Activated CD8-positive, alpha-beta memory T cell treated with anti-CD3 and anti-CD28 coated beads, Interleukin-2, amount 50 U/mL, for 24 hours (primary cell): Measurements from ENCODE around the gene COX6A2.
A peak's percentile ranks its signal among the peaks of the same experiment; 100 is the strongest.

Experiments
- DNase-seq: peaks from one replicate; pipeline ENCODE4 v3.0.0-alpha.2; 2020; ENCODE audit errors: extremely low read depth

COX6A2 gene

DNA sequence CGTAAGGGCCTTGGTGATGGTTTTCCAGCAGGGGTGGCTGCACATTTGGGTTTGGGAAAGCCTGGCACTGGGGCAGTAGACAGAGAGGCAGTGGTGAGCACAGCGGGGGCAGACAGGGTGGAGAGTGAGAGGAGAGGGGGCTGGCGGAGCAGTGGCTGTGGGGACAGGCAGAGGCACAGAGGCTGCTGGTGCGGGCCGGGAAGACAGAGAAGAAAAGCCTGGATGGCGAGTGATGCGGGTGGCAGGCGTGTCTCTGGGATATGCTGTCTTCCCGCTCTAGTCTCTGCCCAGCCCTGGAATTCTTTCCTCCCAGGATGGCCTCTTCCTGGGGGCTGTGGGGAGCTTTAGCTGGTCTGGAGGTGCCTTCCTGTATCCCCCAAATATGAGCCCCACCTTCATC, 18.1 kb downstream of the COX6A2 start:
- no peak for DNase-seq

DNA sequence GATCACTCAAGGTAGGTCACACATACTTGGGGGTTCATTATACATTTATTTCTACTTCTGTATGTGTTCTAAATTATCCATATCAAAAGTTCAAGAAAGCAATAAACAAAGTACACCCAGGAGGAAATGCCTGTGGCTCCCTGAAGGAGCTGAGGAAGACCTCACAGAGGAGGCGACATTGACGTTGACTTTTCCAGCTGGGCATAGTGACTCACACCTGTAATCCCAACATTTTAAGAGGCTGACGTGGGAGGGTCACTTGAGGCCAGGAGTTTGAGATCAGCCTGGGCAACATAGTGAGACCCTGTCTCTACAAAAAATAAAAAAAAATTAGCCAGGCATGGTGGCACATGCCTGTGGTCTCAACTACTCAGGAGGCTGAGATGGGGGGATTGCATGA, 18.7 kb downstream of the COX6A2 start:
- DNase-seq, result no peak

DNA sequence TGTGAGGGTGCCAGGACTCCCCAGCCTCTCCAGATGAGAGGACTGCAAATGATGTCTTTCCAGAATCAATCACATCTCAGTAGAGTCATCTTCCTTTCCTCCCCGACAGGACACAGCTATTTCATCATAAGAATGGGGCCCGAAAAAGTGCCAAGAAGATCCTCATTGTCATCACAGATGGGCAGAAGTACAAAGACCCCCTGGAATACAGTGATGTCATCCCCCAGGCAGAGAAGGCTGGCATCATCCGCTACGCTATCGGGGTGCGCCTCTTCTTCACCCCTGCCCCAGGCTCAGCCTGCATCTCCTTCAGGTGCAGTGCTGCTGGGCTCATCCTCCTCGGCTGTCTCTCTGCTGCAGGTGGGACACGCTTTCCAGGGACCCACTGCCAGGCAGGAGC, 20.8 kb downstream of the COX6A2 start:
- no peak for DNase-seq

DNA sequence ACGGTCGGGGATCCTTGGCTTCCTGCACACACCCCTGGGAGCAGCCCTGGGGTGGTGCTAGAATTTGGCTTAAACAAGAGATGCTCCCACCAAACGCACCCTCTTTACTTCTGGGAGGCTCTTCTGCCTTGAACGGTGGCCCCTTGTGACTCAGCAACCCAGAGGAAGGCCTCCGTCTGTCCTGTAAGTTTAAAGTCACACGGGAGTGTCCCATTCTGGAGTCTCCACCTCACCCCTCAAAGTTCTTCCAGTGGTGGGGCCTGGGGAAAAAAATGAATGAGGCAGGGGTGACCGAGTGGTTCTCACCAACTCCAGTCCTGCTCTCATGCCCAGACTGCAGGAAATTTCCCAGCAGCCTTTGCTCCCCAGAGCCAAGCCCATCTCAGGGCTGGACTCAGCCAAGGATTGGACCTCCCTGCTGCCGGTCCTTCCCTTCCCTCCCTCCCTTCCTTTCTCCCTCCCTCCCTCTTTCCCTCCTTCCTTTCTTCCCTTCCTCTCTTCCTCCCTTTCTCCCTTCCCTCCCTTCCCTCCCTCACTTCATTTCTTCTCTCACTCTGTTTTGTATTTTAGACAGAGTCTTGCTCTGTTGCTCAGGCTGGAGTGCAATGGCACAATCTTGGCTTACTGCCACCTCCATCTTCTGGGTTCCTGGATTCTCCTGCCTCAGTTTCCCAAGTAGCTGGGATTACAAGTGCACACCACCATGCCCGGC, 23.7 kb downstream of the COX6A2 start:
- no peak for DNase-seq

DNA sequence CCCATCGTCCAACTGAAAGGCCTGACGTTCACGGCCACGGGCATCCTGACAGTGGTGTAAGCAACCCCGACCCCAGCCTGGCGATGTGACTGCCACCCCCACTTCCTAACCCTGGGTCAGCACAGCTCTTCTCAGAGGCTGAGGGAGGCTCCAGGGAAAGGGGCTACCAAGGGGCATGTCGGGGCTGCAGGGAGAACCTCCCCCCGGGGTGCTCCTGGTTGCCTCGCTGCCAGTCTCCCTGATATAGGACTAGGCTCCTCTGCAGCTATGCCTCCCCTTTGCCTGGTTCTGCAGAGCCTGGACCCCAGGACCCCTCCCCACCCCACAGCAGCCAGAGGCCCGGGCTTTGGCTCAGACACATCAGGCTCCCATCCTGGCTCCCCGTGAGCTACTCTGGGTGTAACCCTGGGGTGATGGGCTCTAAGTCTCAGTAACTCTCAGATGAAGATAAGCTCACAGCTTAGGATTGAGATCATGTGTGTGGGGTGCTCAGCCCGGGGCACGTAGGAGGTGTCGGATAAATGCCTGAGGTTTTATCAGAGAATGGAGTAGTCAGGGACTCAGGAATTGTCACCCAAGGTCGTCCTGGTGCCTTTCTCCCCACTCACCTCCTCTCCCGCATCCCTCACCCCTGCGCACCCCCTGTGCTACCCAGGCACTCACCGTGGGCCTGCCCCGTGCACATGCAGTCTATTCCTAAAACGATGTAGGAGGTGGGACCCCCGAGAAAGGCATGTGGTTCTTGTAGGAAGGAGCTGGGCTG, 24.4 kb downstream of the COX6A2 start:
- DNase-seq, result no peak

DNA sequence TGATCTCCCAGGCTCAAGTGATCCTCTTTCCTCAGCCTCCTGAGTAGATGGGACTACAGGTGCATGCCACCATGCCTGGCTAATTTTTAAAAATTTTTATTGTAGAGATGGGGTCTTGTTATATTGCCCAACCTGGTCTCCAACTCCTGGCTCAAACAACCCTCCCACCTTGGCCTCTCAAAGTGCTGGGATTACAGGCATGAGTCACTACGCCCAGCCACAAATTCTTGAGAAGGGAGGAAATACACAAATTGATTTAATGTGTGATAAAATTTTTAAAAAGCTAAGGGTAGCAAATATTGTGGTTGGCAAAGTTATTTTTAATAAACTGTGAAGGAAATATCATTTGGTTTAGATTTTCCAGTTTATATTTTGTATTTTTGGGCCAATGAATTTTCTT, 25.5 kb downstream of the COX6A2 start:
- DNase-seq, result no peak

DNA sequence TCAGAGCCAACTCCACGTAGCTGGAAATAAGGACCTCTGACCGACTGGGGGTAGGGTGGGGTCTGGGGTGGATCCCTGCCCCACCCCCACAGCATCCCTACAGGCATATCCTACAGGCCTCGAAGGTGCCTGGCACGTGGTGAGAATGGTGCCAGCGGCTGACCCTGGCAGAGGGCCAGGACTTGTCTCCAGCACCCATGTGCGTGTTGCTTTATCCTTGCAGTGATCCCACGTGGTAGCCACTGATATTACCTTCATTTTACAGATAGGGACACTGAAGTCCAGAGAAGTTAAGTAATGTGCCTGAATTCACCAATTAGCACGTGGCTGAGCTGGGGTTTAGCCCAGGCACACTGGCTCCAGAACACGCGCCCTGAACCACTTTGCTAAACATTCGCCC, 26.7 kb downstream of the COX6A2 start:
- no peak for DNase-seq

DNA sequence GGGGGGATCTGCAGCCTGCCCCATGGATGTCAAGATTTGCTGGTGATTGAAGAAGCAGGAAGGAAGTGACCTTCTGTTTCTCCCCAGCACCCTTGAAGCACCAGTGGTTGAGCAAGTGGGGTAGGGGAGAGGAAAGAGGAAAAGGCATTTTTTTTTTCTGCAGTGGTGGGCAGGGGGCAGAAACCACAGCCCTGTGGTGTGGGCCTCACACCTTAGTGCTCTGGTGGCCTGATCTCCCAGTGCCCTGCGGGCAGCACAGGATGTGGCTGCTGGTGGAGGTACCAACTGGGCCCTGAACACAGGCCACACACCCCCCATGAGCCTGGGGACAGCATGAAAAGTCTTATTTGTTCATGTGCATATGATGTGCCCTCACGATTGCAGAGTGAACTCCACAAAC, 28.0 kb downstream of the COX6A2 start:
- no peak for DNase-seq

DNA sequence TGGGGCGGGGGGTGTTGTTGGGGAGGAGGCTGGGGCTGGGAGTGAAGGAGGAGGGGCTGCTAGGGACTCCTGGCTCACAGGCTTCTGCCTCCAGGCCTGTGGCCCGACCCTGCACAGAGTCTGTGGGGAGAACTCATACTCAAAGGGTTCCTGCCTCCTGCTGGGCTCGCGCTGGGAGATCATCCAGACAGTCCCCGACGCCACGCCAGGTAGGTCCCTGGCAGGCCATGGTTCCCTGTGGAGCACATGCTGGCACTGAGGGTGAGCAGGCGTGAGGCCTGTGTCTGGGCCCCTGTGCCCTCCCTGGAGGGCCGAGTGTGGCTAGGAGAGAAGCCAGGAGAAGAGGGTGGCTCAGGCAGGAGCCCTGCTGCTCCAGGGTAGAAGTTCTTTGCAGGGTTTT, 30.5 kb downstream of the COX6A2 start:
- no peak for DNase-seq

DNA sequence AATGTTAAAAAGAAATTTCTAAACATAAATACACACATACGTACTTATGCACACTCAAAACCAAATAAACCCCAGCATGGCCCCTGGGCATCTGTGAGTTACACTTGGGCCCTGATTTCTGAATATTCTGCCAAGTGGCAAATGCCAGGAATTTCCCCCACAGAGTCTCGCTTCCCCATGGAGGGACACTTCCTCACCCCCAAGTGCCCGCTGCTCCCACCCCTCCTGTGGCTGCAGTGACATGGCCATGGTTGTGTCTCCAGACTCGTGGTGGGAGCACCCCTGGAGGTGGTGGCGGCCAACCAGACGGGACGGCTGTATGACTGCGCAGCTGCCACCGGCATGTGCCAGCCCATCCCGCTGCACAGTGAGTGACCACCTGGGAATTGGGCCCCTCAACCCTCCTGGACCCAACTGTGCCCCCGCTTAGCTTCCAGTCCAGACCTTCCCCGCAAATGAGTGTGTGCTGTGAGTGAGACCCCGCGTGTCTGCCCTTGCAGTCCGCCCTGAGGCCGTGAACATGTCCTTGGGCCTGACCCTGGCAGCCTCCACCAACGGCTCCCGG, 31.0 kb downstream of the COX6A2 start:
- DNase-seq, result no peak

DNA sequence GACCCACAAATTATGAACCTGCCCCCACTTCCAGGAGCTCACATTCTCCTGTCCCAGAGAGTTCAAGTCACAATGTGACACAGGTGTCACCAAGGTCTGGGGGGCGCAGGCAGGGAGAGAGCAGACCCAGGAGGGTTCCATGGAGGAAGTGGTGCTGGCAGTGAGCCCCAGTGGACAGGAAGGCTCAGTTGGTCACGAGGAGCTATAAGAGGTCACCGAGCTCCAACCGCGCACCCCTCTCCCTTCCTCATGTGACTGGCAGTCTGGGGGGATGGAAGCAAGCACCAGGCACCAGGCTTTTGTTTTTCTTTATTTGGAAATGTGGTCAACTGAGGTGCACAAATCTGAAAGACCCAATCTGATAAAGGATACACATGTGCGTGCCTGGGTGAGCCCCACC, 32.5 kb downstream of the COX6A2 start:
- no peak for DNase-seq

DNA sequence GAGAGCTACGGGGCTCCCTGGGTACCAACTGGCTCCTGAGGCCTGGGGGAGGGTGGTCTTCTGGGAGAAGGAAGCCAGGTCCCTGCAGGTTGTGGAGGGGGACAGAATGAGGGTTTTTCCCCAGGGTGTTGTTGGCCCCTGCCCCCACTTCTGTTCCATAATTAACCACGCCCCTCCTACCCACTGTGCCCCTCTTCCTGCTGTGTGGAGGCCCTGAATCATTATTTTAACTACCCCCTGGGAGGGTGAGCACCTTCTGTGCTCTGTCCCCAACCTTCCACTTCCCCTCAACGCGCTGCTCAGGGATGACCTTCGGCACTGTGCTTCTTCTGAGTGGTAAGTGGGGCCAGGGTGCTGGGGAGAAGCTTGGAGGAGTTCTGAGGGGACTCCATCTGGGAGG, 35.1 kb downstream of the COX6A2 start, which contains the start of gene ITGAD:
Gene ITGAD (plus strand): TSS at position 280 of the 400 bp plus-strand sequence. CDS start 26 bp downstream, at position 306.
- no peak for DNase-seq

DNA sequence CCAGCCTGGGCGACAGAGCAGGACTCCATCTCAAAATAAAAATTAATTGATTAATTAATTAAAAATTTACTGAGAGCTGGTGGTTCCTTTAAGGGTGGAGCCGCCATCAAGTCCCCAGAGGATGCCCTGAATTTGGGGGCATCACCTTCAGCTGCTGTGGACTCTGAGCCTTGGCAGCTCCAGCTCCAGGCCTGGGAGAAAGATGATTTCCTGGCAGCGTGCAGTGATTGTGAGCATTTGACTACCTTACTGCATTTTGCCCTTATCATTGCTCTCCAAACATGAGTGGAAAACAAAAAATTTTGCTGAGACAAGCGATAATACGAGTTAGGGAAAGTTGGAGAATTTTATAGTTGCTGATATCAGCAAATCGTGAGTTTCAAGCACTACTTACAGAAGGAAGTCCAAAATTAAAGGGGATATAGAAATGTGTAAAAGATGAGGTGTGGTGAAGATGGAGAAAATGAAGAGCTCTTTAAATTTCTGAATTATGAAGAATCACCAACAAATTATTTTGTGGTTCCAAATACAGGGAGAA, 37.6 kb downstream of the COX6A2 start:
- DNase-seq, result no peak

DNA sequence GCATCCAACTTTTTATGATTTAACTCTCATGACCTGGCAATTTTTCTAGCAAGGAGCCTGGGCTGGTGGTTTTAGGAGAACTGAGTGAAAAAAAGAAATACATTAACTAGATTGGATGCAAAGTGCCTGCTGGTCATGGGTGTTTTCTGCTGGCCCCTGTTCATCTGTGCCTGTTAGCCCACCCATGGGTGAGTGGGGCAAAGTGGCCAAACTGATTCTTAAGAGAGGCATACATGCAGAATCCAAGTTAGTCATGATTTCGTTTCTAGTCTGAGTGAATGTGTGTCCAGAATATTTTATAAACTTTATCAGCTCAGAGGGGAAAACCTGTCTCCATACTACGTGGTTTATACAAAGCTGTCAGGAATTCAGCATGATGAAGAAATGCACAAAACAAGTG, 39.6 kb downstream of the COX6A2 start:
- no peak for DNase-seq

DNA sequence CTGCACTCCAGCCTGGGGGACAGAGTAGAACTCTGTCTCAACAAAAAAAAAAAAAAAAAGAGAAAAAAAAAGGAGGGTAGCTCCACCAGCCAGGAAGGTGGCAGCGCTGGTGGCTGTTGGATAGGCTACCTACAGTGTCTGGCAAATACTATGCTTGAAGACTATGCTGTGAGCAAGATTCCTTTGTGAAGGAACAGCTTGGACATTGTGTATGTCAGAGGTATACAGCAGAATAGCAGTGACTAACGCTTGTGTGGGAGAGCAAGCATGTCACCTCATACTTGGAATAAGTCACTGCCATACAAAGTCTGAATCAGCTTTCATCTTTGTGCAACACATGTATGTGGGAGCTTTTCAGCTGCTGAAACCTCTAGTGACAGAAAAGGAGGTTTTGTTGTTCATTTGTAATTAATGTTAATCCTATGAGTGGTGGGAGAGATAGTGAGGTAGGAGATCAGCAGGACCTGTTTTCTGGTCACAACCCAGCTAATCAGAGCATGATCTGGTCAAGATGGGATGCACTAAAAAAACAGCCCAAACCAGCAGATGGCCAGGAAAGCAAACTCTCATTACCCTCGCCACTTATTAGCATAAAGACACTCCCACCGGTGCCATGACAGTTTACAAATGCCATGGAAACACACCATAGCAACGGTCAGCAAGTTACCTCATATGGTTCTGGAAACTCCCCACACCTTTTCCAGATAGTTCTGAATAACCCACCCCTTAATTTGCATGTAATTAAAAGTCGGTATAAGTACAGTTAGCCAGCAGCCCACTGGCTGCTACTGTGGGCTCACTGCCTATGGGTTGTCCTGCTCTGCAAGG, 41.8 kb downstream of the COX6A2 start:
- no peak for DNase-seq

DNA sequence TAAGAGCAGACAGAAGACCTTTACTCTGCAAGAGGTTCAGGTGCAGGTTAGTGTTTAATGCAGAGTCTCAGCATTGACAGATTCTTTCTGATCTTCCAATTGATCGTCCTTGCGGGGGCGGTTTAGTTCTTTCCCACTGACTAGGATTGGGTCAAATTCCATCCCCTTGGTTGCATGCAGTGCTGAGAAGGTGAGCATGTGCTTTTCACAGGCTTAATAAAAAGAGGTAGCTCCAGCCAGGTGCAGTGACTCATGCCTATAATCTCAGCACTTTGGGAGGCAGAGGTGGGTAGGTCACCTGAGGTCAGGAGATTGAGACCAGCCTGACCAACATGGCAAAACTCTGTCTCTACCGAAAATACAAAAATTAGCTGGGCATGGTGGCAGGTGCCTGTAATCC, 42.5 kb downstream of the COX6A2 start:
- DNase-seq, result no peak

DNA sequence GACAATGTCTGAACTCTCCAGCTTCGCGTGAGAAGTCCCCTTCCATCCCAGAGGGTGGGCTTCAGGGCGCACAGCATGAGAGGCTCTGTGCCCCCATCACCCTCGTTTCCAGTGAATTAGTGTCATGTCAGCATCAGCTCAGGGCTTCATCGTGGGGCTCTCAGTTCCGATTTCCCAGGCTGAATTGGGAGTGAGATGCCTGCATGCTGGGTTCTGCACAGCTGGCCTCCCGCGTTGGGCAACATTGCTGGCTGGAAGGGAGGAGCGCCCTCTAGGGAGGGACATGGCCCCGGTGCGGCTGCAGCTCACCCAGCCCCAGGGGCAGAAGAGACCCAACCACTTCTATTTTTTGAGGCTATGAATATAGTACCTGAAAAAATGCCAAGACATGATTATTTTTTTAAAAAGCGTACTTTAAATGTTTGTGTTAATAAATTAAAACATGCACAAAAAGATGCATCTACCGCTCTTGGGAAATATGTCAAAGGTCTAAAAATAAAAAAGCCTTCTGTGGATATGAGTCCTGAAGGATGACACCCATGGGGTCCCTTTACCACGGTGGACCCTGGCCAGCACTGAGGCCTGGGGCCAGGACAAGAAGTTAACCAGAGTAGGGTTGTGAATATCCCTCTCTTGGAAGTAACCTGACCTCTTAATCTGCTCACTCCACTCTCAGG, 45.5 kb downstream of the COX6A2 start:
- DNase-seq, result peak; percentile 21

DNA sequence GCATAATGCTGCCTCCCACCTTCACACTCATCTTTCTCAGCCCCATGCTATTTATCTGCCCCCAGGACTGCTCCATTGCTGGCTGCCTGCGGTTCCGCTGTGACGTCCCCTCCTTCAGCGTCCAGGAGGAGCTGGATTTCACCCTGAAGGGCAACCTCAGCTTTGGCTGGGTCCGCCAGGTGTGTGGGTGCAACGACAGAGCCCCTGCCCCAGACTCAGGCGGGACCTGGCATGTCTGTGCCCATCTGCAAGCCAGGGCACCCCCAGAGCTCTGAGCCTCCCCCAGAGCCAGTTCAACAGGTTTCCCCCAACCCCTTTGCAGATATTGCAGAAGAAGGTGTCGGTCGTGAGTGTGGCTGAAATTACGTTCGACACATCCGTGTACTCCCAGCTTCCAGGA, 48.0 kb downstream of the COX6A2 start:
- no peak for DNase-seq
